GM20000 (cell line): ENCODE data around the gene MICAL2.

ENCODE experiments used
- DNase-seq: peaks from one replicate; pipeline ENCODE4 v3.0.0; 2012; ENCODE audit warnings: low spot score
- CTCF ChIP-seq: IDR thresholded peaks from 2 replicates; pipeline ENCODE4 v1.5.1; 2012; ENCODE audit warnings: mild to moderate bottlenecking, control low read depth; ENCODE audit errors: extremely low read depth, missing control alignments

Gene MICAL2

DNA sequence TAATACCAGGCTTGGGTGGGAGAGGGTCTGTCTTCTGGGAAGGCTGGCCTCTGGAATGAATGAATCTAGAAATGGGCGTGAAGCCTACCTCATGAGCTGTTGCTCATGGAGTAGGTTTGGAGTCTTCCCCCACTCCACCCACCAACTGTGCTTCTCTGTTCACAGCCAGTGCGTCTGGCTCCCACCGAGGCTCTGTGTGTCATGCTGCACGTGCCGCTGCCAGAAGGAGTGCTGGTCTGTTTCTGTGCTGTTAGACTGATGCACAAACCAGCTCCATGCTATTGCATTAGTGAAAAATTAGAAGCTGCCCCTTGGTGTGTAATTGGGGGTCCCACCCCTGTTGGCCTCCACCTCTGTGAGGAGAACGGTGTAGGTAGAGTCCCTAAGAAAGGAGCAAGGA lies 134.7 kb downstream of the MICAL2 start:
- no peak for DNase-seq
- no peak for TF ChIP-seq CTCF

GRCh38 chr11:12245549-12246016 lies 135.2 kb downstream of the MICAL2 start:
- TF ChIP-seq CTCF: no peak
- DNase-seq: no peak

DNA sequence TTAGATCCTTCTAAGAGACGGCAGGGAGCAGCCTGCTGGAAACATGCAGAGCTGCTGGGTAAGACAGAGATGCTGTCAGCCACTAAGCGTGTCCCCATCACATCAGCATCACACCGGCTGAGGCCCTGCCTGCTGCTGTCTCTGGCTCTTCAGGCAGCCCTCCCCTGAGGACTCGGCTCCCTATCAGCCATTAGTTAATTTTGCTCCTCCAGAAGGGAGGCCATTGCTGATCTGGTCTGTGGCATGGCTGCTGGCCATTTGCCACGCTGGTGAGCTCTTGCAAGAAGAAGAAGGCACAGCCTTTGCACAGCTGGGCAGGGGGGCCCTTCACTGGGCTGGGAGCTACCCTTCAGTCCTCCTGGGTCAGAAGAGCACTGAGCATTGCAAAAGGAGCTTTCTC lies 135.8 kb downstream of the MICAL2 start:
- no peak for DNase-seq
- TF ChIP-seq CTCF: no peak

GRCh38 chr11:12246989-12247388 lies 136.6 kb downstream of the MICAL2 start:
- no peak for DNase-seq
- TF ChIP-seq CTCF: no peak

DNA sequence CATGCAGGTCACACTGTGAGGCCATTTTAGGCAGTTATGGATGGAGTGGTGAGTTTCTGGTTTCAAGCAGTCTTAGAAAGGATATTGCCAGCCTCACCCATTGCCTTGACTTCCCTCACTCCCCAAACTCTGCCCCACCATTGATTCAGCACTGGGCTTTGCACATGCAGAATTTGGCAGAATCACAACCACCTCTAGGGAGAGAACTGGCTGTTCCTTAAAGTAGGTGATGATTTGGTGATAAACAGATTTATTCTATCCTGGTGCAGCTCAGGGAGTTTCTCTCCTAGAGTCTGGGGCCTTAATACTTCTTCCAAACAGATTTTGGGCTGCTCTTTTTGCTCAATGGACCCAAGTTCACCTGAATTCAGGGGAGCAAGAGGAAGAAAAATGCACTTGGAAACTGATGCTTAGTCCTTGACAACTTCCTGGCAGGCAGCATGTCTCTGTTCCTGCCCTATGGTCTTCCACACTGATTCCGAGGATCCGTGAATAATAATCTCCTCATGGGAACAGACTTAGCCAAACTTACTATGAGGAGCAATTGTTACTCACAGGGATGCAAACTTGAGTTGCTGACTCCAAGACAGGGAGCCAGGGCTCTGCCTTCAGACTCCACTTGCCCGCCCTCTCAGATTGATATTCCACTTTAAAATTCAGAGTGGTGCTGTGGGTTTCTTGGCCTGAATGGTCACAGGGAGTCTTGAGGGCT lies 137.3 kb downstream of the MICAL2 start:
- TF ChIP-seq CTCF: no peak
- DNase-seq: no peak

- no peak for DNase-seq
- no peak for TF ChIP-seq CTCF
Measured at GRCh38 chr11:12248330-12248729, 137.9 kb downstream of the MICAL2 start.

GRCh38 chr11:12249590-12250260 lies 139.3 kb downstream of the MICAL2 start:
- DNase-seq: no peak
- no peak for TF ChIP-seq CTCF
